HG02763 (cell line): Measurements from ENCODE around the gene KLK12.

ENCODE experiments used
- ATAC-seq: cut with Tn5 transposase; IDR thresholded peaks from one replicate; pipeline ENCODE4 v1.9.1; 2021; ENCODE audit warnings: mild to moderate bottlenecking, moderate library complexity; ENCODE audit not compliant: unreplicated experiment

KLK12 gene

DNA sequence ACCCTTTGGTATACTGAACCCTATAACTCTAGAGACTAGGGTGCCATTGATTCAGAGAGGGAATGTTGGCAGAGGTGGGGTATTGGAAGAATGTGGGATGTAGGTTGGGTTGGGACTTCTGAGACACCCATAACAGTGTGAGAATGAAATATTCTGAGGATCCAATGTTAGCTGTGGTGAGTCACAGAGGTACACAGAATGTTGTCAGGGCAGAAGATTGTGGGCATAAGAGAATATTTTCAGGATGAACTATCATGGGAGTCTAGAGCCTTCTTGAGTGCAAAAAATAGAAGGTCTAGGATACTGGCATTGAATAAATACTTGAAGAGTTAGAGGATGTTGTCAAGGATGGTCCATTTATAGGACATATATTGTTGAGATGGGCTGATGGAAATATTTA lies 21.1 kb upstream of the KLK12 start:
- ATAC-seq: no peak

GRCh38 chr19:51047031-51047335 lies 12.2 kb upstream of the KLK12 start:
- ATAC-seq: no peak

DNA sequence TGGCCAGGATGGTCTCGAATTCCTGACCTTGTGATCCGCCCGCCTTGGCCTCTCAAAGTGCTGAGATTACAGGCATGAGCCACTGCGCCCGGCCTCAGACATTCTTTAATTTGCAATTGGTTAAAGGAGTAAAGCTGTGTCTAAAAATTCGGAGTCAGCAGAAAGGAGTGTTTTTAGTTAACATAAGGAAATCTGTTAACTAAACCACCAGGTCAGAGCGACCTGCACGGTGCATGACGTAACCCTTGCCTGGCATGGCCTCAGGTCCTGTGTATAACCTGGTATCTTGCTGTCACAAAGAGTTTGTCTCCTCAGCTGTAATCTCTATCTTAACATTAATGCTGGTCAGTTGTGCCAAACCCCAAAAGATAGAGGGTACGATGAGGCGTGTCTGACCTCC lies 9.5 kb upstream of the KLK12 start:
- no peak for ATAC-seq

- ATAC-seq: no peak
Observed at GRCh38 chr19:51043497-51043896, 8.7 kb upstream of the KLK12 start.

- ATAC-seq: no peak
Observed at GRCh38 chr19:51040151-51040550, 5.3 kb upstream of the KLK12 start.

DNA sequence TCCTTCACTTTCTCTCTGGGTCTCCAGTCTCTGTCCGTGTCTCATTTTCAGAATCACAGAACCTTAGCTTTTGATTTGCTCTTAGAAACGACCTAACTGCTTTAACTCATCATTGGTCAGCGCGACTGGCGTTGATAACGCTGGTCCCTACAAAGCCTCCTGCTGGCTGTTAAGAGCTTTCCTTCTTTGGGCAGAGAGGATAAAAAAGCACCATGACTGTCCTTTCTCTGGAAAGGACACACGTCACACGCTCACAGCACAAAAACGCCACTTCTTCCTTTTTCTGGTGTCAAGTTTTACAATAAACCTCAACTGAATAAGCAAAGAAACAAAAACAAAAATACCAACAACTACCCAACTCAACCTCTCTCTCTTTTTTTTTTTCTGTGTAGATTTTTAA lies 1.7 kb upstream of the KLK12 start:
- ATAC-seq: no peak

GRCh38 chr19:51031880-51032225 lies 2.9 kb downstream of the KLK12 start:
- ATAC-seq: no peak

DNA sequence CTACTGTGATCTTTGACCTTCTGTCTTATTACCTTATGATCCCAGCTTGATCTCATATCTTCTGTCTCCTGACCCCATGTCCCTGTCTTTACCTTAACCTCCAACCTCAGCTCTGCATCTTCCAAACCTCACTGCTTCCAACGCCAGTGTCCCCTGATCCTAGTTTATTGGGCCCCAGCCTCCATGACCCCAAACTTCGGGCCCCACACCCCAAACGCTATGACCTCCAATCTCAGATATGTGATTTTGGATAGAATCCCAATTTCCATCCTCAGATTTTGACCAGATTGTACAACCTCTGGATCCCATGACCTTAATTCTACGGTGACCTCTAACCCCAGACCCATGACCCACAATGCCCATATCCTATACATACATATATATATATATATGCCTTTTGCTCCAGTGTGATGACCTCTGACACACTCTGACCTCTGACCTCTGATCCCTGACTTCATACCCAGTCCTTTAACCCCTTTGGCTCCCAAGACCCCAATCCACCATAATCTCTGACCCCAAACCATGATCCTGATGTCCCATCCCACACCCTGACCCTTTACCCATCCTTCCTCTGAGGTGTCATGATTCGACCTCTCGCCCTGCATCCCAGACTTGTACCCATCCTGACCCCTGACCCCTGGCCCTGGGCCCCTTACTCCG lies 3.5 kb downstream of the KLK12 start:
- ATAC-seq: no peak

GRCh38 chr19:51030631-51031030 lies 4.2 kb downstream of the KLK12 start:
- ATAC-seq: no peak

DNA sequence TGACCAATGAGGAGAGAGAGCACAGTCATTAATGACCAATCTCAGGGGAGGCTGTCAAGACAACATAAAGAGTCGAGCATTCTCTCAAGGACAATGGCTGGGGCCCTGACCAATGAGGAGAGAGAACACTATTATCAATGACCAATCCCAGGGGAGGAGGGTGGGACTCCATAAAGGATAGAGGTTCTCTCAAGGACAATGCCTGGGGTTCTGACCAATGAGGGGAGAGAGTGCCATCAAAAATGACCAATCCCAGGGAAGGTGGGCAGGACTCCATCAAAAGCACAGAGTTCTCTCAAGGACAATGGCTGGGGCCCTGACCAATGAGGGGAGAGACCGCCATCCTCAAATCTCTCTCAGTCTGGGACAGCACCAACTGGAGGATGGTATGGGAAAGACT lies 5.1 kb downstream of the KLK12 start:
- no peak for ATAC-seq

DNA sequence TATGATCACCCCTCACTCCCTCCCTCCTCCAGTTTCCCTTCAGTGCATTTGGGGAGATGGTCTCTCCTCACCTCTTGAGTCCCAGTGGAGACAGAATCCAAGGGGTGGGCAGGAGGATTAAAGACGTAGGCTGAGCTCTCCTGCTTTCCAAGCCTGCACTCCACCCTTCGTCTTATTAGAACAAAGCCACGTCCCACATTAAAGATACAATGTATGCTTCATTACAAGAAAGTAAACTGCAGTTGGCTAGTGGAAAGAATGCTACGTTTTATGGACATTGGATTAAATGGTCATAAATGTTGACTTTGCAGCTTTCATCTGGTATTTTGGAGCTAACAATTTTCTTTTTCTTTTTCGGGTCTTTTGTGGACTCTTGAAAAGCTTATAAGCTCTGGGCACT lies 6.9 kb downstream of the KLK12 start:
- no peak for ATAC-seq

DNA sequence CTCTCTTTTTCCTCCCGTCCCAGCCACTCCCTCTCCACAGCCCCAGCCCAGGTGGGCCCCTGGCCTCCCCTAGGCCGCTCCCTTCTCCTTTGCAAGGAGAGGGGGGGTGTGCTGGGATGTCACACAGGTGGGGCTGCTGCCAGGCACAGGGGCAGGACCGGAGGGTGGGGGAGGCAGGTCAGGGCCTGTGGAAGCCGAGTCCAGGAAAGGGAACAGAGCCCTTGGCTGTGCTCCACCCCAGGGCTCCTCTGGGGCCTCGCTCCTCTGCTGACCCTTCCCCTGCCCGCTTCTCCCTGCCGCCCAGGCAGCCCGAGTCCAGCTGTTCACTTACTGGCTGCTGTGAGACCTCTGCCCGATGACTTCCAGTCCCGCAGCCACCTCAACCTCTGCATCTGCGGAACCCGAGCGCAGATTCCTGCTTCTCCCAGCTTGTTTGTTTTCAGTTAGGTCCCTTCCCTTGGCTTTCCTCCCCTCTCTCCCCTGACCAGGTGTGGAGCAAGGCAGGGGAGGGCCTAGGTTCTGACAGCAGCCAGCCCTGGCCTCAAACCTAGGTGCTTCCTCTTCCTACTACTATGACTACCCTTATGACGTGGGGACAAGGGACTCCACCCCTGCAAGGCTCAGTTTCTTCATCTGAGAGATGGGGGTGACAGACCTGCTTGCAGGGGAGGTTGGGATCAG lies 7.5 kb downstream of the KLK12 start:
- no peak for ATAC-seq

DNA sequence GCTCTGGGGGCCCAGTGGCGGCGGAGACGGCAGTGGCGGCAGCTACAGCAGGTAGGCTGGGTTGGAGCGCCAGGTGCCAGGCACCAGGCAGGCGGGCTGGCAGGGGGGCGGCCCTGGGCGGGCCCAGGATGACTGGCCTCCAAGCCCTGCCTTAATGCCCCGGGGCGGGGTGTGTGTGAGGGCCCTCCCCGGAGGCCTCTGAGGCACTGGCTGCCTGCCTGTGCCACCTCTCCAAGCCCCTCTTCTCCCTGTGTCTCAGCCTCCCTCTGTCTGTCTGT lies 8.3 kb downstream of the KLK12 start, which contains the start of gene KLK11:
Gene KLK11 (minus strand): TSS at position 63 of the 278 bp plus-strand sequence. CDS start 985 bp downstream, outside the sequence.
- no peak for ATAC-seq

- no peak for ATAC-seq
Observed at GRCh38 chr19:51025809-51026553, 8.8 kb downstream of the KLK12 start.

- no peak for ATAC-seq
Observed at GRCh38 chr19:51025401-51025800, 9.4 kb downstream of the KLK12 start.

- ATAC-seq: no peak
Observed at GRCh38 chr19:51024924-51025323, 9.9 kb downstream of the KLK12 start.

GRCh38 chr19:51023946-51024345 lies 10.9 kb downstream of the KLK12 start:
- no peak for ATAC-seq

DNA sequence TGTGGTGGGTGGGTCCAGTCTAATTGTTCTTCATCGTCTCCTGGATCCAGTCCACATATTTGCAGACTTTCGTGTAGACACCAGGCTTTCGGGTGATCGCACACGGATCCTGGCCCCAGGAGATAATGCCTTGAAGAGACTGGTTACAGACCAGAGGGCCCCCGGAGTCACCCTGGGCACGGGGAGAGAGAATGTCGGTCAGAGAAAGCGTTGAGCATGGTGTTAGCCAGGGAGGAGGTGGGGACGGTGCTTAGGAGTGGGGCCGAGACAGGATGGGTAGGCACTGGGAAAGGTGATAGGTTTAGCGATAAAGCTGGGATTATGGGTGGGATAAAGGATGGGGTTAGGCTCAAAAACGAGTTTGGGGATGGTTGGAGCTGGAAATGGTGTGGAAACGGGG lies 12.3 kb downstream of the KLK12 start:
- ATAC-seq: no peak

DNA sequence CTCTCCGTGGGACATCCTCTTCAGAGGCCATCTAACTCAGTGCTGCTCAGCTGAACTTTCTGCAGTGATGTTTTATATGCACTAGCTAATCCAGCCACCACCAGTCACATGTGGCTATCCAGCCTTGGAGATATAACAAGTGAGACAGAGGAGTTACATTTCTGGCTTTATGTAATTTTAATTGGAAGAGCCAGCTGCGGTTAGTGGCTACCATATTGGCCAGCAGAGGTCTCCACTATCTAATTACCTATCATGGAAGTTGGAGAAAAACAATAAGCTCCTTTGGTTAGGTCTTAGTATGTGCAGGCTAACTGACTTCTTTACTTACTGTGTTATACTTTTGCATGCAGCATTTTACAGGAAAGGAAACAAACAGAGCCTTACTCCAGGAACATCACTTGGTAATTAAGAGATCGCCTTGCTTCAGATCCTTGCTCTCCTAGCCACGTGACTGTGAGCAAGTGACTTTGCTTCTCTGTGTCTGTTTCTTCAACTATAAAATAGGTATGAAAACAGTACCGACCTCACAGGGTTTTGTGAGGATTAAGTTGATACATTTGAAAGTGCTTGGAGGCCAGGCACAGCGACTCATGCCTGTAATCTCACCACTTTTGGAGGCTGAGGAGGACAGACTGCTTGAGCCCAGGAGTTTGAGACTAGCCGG lies 13.7 kb downstream of the KLK12 start:
- no peak for ATAC-seq

GRCh38 chr19:51019544-51019925 lies 15.3 kb downstream of the KLK12 start, which contains the start of gene KLK10:
Gene KLK10 (minus strand): TSS chr19:51019709. CDS start chr19:51019130, 579 bp downstream.
- no peak for ATAC-seq

DNA sequence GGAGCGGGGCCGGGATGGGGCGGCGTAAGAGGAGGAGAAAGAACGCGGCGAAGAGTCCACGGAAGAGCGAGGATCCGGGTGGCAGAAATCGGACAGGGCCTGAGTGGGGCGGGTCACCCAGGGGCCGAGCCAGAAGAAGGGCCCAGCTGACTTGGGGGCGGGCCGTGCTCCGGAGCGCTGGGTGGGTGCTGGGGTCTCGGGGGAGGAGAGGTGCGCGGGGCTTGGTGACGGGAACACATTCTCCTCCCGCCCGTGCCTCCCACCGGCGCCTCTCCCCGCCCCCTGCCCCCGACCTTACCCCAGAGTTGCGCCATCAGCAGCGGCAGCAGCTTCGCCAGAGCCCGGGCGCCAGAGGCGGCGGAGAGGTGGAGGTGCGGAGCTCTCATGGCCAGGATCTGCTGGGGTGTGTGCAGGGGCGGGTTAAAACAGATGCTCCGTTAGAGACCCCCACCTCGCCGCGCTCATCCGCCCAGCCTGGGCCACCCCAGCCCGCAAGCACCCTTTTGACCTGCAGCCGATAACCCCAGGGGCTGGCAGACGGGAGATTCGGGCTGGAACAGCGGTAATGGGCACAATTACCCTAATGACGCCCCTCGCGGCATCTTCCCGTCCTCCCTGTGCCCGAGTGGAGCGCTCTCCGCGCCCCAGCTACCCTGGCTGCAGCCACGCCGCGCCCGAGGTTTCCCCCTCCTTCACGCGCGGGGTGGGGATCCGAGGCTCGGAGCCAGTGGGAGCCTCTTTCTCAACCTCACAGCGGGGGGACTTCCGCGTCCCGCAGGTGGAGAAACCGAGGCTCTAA lies 15.9 kb downstream of the KLK12 start:
- no peak for ATAC-seq
